H9 (cell line): ENCODE data around the gene HSD17B8. TPM values are rescaled to one million over a fixed set of nuclear protein-coding genes. Genes with fewer than 3 reads are reported as not detected.
A peak's percentile ranks its signal among the peaks of the same experiment; 100 is the strongest.

Experiments used
- DNase-seq: peaks from one replicate; pipeline ENCODE4 v3.0.0-alpha.2; 2017
- H2AFZ ChIP-seq: one replicate; pipeline ENCODE4 v1.6.1; 2013; ENCODE audit warnings: mild to moderate bottlenecking, low read length, control low read depth, moderate library complexity
- H2AK5ac ChIP-seq: 2 replicates; pipeline ENCODE4 v1.6.1; 2013; ENCODE audit warnings: low read length, control low read depth, mixed read lengths; ENCODE audit not compliant: insufficient read length
- H2BK120ac ChIP-seq: one replicate; pipeline ENCODE4 v1.6.1; 2013; ENCODE audit warnings: low read depth, mild to moderate bottlenecking, low read length, control low read depth, inconsistent platforms; ENCODE audit not compliant: poor library complexity, severe bottlenecking
- H2BK12ac ChIP-seq: 2 replicates; pipeline ENCODE4 v1.6.1; 2013; ENCODE audit warnings: low read length, control low read depth, mixed read lengths, low read depth; ENCODE audit not compliant: insufficient read length
- H2BK15ac ChIP-seq: 2 replicates; pipeline ENCODE4 v1.6.1; 2013; ENCODE audit warnings: low read depth, low read length, control low read depth
- H2BK20ac ChIP-seq: one replicate; pipeline ENCODE4 v1.6.1; 2013; ENCODE audit warnings: low read depth, mild to moderate bottlenecking, low read length, control low read depth, inconsistent platforms; ENCODE audit not compliant: poor library complexity, severe bottlenecking
- H2BK5ac ChIP-seq: 2 replicates; pipeline ENCODE4 v1.6.1; 2013; ENCODE audit warnings: low read length, control low read depth, mixed read lengths; ENCODE audit not compliant: insufficient read length
- H3K14ac ChIP-seq: 2 replicates; pipeline ENCODE4 v1.6.1; 2013; ENCODE audit warnings: low read length, control low read depth; ENCODE audit not compliant: insufficient read depth
- H3K18ac ChIP-seq: 2 replicates; pipeline ENCODE4 v1.6.1; 2013; ENCODE audit warnings: low read depth, mild to moderate bottlenecking, mixed read lengths, low read length, control low read depth; ENCODE audit not compliant: insufficient read length
- H3K23ac ChIP-seq: 2 replicates; pipeline ENCODE4 v1.6.1; 2013; ENCODE audit warnings: low read length, control low read depth, mixed read lengths, low read depth; ENCODE audit not compliant: insufficient read length
- H3K23me2 ChIP-seq: 2 replicates; pipeline ENCODE4 v1.6.1; 2013; ENCODE audit warnings: low read depth, mild to moderate bottlenecking, mixed read lengths, low read length, control low read depth; ENCODE audit not compliant: insufficient read length, poor library complexity, severe bottlenecking
- H3K27ac ChIP-seq: 2 replicates; pipeline ENCODE4 v1.5.1; 2013; ENCODE audit warnings: low read length, control low read depth, mixed read lengths, low read depth; ENCODE audit not compliant: insufficient read length
- H3K27me3 ChIP-seq: 2 replicates; pipeline ENCODE4 v1.6.1; 2013; ENCODE audit warnings: low read length, control low read depth, inconsistent platforms; ENCODE audit not compliant: insufficient read depth
- H3K4ac ChIP-seq: 2 replicates; pipeline ENCODE4 v1.6.1; 2013; ENCODE audit warnings: low read depth, mild to moderate bottlenecking, control low read depth, inconsistent platforms, low read length, moderate library complexity
- H3K4me1 ChIP-seq: 2 replicates; pipeline ENCODE4 v1.6.1; 2013; ENCODE audit warnings: low read length, control low read depth, inconsistent platforms; ENCODE audit not compliant: insufficient read depth
- H3K4me2 ChIP-seq: 2 replicates; pipeline ENCODE4 v1.6.1; 2013; ENCODE audit warnings: low read length, control low read depth, mixed read lengths; ENCODE audit not compliant: insufficient read length, insufficient read depth
- H3K56ac ChIP-seq: 2 replicates; pipeline ENCODE4 v1.6.1; 2013; ENCODE audit warnings: low read depth, mild to moderate bottlenecking, mixed read lengths, low read length, control low read depth; ENCODE audit not compliant: insufficient read length
- H3K79me1 ChIP-seq: 2 replicates; pipeline ENCODE4 v1.6.1; 2013; ENCODE audit warnings: low read depth, mild to moderate bottlenecking, moderate library complexity, low read length, control low read depth, inconsistent platforms; ENCODE audit not compliant: insufficient read depth, poor library complexity, severe bottlenecking
- H3K79me2 ChIP-seq: 2 replicates; pipeline ENCODE4 v1.6.1; 2013; ENCODE audit warnings: low read length, control low read depth, inconsistent platforms; ENCODE audit not compliant: insufficient read depth
- H3K9ac ChIP-seq: 2 replicates; pipeline ENCODE4 v1.6.1; 2013; ENCODE audit warnings: low read length, control low read depth, mixed read lengths; ENCODE audit not compliant: insufficient read length; ENCODE audit errors: extremely low read depth
- H3K9me3 ChIP-seq: one replicate; pipeline ENCODE4 v1.6.1; 2013; ENCODE audit warnings: low read depth, low read length, inconsistent platforms; ENCODE audit not compliant: control insufficient read depth
- H3T11ph ChIP-seq: one replicate; pipeline ENCODE4 v1.6.1; 2013; ENCODE audit warnings: mild to moderate bottlenecking, low read length, control low read depth, inconsistent platforms
- H4K20me1 ChIP-seq: one replicate; pipeline ENCODE4 v1.6.1; 2013; ENCODE audit not compliant: control insufficient read depth, insufficient read length, insufficient read depth
- H4K5ac ChIP-seq: 2 replicates; pipeline ENCODE4 v1.6.1; 2013; ENCODE audit warnings: low read depth, mild to moderate bottlenecking, mixed read lengths, low read length, control low read depth; ENCODE audit not compliant: insufficient read length
- H4K8ac ChIP-seq: replicated peaks from 2 replicates; pipeline ENCODE4 v1.6.1; 2013; ENCODE audit warnings: low read length, control low read depth, mixed read lengths, low read depth; ENCODE audit not compliant: insufficient read length
- H4K91ac ChIP-seq: 2 replicates; pipeline ENCODE4 v1.6.1; 2013; ENCODE audit warnings: low read depth, mild to moderate bottlenecking, moderate library complexity, mixed read lengths, low read length, control low read depth; ENCODE audit not compliant: insufficient read length
- H3K27ac Mint-ChIP-seq, 3 experiments: 2 replicates in 2 of 3; 3 replicates in 1 of 3; pipeline ENCODE4 v1.8.0; 2020 to 2021; ENCODE audit warnings: mixed read lengths in 3 of 3, mild to moderate bottlenecking in 1 of 3, moderate library complexity in 1 of 3
- H3K27me3 Mint-ChIP-seq: 2 replicates; pipeline ENCODE4 v1.8.0; 2021; ENCODE audit warnings: low read depth, mild to moderate bottlenecking, moderate library complexity, mixed read lengths
- H3K36me3 Mint-ChIP-seq, 3 experiments: 2 replicates in 2 of 3; 3 replicates in 1 of 3; pipeline ENCODE4 v1.8.0; 2020 to 2021; ENCODE audit warnings: low read depth in 3 of 3, mixed read lengths in 3 of 3; ENCODE audit not compliant: insufficient read depth in 1 of 3
- H3K4me1 Mint-ChIP-seq, 2 experiments: 2 replicates each; pipeline ENCODE4 v1.8.0; 2020; ENCODE audit warnings: mixed read lengths in 2 of 2
- H3K4me3 Mint-ChIP-seq, 2 experiments: 2 replicates in 1 of 2; 3 replicates in 1 of 2; pipeline ENCODE4 v1.8.0; 2020 to 2021; ENCODE audit warnings: mild to moderate bottlenecking in 2 of 2, mixed read lengths in 2 of 2, moderate library complexity in 1 of 2
- H3K9me3 Mint-ChIP-seq, 2 experiments: 2 replicates in 1 of 2; 3 replicates in 1 of 2; pipeline ENCODE4 v1.8.0; 2020; ENCODE audit warnings: mild to moderate bottlenecking in 2 of 2, mixed read lengths in 2 of 2, moderate library complexity in 1 of 2
- WGBS: extraction: QIAGEN DNeasy Blood & Tissue Kit; methylation state at CpG from one replicate; pipeline ENCODE4 v1.1.7; 2013; ENCODE audit warnings: missing lambda C conversion rate, low lambda C conversion rate, mixed read lengths; ENCODE audit not compliant: insufficient read length; ENCODE audit errors: extremely low coverage; 5-methylcytosine and 5-hydroxymethylcytosine counted together
- total RNA-seq: library from RNA; stranded (reverse); gene quantifications from 2 replicates; pipeline ENCODE4 v1.2.1, GENCODE V29; 2021
- TF ChIP-seq, protein P1 (sequence below): fragments of 200-600 bp; sonication (generic); conservative IDR thresholded peaks from 3 replicates; pipeline ENCODE4 v1.8.0; 2021; ENCODE audit warnings: antibody characterized with exemption, mild to moderate bottlenecking

The HSD17B8 gene
- total RNA-seq, 1 experiment from 2014 or later = 7.1 TPM

- H3K27me3 Mint-ChIP-seq = peaks cover 15% of the 10 kb centered on the region
- Histone ChIP-seq H4K5ac (no peak overlapping the region), H2BK5ac (no peak overlapping the region), H3K23me2 (no peaks in the 10 kb centered on the region), H2BK12ac (no peak overlapping the region), H3K27me3 (no peaks in the 10 kb centered on the region), H2AFZ (no peak overlapping the region), H3K56ac (no peak overlapping the region), H3K9ac (no peak overlapping the region), H2BK15ac (no peak overlapping the region), H3K4ac (no peak overlapping the region), H3K79me2 (no peaks in the 10 kb centered on the region), H3T11ph (no peak overlapping the region), H3K4me2 (no peak overlapping the region), H3K27ac (no peak overlapping the region), H3K23ac (no peak overlapping the region), H3K18ac (no peak overlapping the region), H2AK5ac (no peak overlapping the region), H3K9me3 (no peaks in the 10 kb centered on the region), H2BK120ac (no peak overlapping the region), H4K91ac (no peak overlapping the region), H3K79me1 (no peaks in the 10 kb centered on the region), H3K4me1 (no peaks in the 10 kb centered on the region), H4K8ac (no peak overlapping the region), H2BK20ac (no peak overlapping the region), H4K20me1 (peaks cover 3% of the 10 kb centered on the region), H3K14ac (no peak overlapping the region)
- TF ChIP-seq, protein P1, sequence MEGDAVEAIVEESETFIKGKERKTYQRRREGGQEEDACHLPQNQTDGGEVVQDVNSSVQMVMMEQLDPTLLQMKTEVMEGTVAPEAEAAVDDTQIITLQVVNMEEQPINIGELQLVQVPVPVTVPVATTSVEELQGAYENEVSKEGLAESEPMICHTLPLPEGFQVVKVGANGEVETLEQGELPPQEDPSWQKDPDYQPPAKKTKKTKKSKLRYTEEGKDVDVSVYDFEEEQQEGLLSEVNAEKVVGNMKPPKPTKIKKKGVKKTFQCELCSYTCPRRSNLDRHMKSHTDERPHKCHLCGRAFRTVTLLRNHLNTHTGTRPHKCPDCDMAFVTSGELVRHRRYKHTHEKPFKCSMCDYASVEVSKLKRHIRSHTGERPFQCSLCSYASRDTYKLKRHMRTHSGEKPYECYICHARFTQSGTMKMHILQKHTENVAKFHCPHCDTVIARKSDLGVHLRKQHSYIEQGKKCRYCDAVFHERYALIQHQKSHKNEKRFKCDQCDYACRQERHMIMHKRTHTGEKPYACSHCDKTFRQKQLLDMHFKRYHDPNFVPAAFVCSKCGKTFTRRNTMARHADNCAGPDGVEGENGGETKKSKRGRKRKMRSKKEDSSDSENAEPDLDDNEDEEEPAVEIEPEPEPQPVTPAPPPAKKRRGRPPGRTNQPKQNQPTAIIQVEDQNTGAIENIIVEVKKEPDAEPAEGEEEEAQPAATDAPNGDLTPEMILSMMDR = no peak
- no peaks in the 10 kb centered on the region for H3K36me3 Mint-ChIP-seq
- WGBS = no CpG with 5 or more reads among the region's 6 CpGs
- H3K4me3 Mint-ChIP-seq = no peak overlapping the region
- no peak for DNase-seq
- H3K27ac Mint-ChIP-seq = peak overlapping the region in 1 of 3 experiments; percentile 96; a peak in 1 of 7 replicates
- H3K9me3 Mint-ChIP-seq = no peaks in the 10 kb centered on the region
- peaks cover 10 to 15% of the 10 kb centered on the region in 2 experiments for H3K4me1 Mint-ChIP-seq
Measured at GRCh38 chr6:33168284-33168601, 36.2 kb upstream of the HSD17B8 start.
